Lung (tissue), 12 donors: ENCODE results near the gene MRPS10. TPM values are rescaled to one million over a fixed set of nuclear protein-coding genes. Genes with fewer than 3 reads are reported as not detected.

ENCODE experiments used
- ATAC-seq: fragments of 200-7000 bp; cut with Tn5 transposase; one replicate; pipeline ENCODE4 v1.9.1; 2020; ENCODE audit warnings: moderate number of reproducible peaks; ENCODE audit not compliant: insufficient read depth, low FRiP score
- DNase-seq, 3 donors: peaks; one replicate each; pipeline ENCODE4 v3.0.0-alpha.2; 2013 to 2017
- H3K27ac ChIP-seq, 2 donors: one replicate each; pipeline ENCODE4 v1.5.1; 2013; ENCODE audit warnings: mild to moderate bottlenecking in 2 of 2, moderate library complexity in 2 of 2, control low read depth in 1 of 2, inconsistent platforms in 1 of 2, low read depth in 1 of 2, low read length in 1 of 2
- H3K27me3 ChIP-seq, 3 donors: one replicate each; pipeline ENCODE4 v1.5.1; 2013; ENCODE audit warnings: low read length in 2 of 3; ENCODE audit not compliant: control insufficient read depth in 3 of 3, insufficient read depth in 3 of 3
- H3K36me3 ChIP-seq, 4 donors: one replicate each; pipeline ENCODE4 v1.5.1; 2013; ENCODE audit warnings: low read length in 4 of 4, mild to moderate bottlenecking in 1 of 4, moderate library complexity in 1 of 4; ENCODE audit not compliant: control insufficient read depth in 4 of 4, insufficient read depth in 4 of 4
- H3K4me1 ChIP-seq, 5 donors: one replicate each; pipeline ENCODE4 v1.5.1; 2013; ENCODE audit warnings: low read length in 5 of 5, mild to moderate bottlenecking in 2 of 5, moderate library complexity in 1 of 5; ENCODE audit not compliant: control insufficient read depth in 5 of 5, insufficient read depth in 5 of 5
- H3K4me3 ChIP-seq: one replicate; pipeline ENCODE4 v1.5.1; 2013; ENCODE audit warnings: mild to moderate bottlenecking, control low read depth, moderate library complexity
- H3K9ac ChIP-seq, 2 donors: one replicate each; pipeline ENCODE4 v1.5.1; 2013; ENCODE audit warnings: low read length in 2 of 2, control low read depth in 1 of 2; ENCODE audit not compliant: insufficient read depth in 1 of 2
- H3K9me3 ChIP-seq, 4 donors: one replicate each; pipeline ENCODE4 v1.5.1; 2013; ENCODE audit warnings: low read length in 3 of 4, mild to moderate bottlenecking in 1 of 4, moderate library complexity in 1 of 4; ENCODE audit not compliant: control insufficient read depth in 4 of 4, insufficient read depth in 3 of 4
- WGBS, 2 donors: extraction: QIAGEN DNeasy Blood & Tissue Kit; methylation state at CpG; one replicate each; pipeline ENCODE4 v1.1.7; 2013; 5-methylcytosine and 5-hydroxymethylcytosine counted together
- polyA plus RNA-seq, 2 donors: library from polyadenylated mRNA; stranded (reverse); fragments of 200-250 nt; gene quantifications; one replicate each; pipeline ENCODE4 v1.2.1, GENCODE V29; 2013
- total RNA-seq, 2 donors: library from RNA; depleted of rRNA in 1 of 2; stranded (reverse); fragments of >200 nt in 1 of 2; gene quantifications; one replicate each; pipeline ENCODE4 v1.2.1, GENCODE V29; 2014 to 2021
- TF ChIP-seq, protein P1 (sequence below): IDR thresholded peaks from 2 replicates; pipeline ENCODE4 v1.5.1; 2012; ENCODE audit warnings: mild to moderate bottlenecking; ENCODE audit errors: control extremely low read depth, extremely low read depth
- donor health status: control.
- donor health status: control.
- donor health status: Bipolar disorder and iron deficiency.
- donor health status: healthy.
- donor health status: DM: yes; HTN: yes; CAD: no.

Gene MRPS10
- total and polyA plus RNA-seq, 4 donors: 19.7 to 26.5 (median 22.5) TPM

DNA sequence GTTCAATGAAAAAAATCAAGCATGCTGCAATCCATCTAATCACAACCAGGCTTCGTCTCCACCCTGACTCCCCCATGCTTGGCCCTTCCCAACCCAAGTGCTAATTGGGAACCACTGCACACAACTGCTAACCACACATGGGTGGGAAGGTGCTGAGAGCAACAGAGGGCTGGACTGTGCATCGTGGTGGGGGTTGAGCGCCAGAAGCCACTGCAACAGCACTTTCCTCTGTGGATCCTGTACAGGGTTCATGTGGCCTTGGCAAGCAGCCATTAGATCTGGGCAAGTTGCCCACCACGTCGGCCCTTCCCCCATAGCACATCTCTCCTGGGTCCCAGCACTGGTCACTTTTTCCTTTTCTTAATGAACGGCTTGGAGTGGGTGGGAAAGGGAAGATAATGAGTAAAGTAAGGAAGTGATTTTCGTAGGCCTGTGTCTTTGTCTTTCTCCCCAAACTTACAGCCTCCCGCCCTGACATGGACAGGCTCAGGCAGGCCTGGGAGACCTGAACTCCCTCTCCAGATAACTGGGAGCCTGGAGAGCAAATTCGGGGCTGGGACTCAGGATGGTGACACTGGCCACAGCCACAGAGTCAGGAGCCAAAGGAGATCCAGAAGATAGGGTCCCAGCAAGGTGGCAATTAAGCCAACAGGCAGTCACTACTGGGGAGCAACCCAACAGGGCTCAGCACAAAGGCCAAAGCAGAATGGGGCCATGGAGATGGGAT, 34.4 kb upstream of the MRPS10 start:
- peaks cover 5 to 33% (median 14%) of the 10 kb centered on the region in 5 donors for H3K4me1 ChIP-seq
- H3K27ac ChIP-seq: peak overlapping the region in 1 of 2 donors; percentile 69
- no peaks in the 10 kb centered on the region for H3K9me3 ChIP-seq
- WGBS, 2 donors: 12 to 29% methylated on average over 9 of the region's 9 CpGs
- peak overlapping the region in 1 of 2 donors; percentile 26 for H3K9ac ChIP-seq
- TF ChIP-seq, protein P1, sequence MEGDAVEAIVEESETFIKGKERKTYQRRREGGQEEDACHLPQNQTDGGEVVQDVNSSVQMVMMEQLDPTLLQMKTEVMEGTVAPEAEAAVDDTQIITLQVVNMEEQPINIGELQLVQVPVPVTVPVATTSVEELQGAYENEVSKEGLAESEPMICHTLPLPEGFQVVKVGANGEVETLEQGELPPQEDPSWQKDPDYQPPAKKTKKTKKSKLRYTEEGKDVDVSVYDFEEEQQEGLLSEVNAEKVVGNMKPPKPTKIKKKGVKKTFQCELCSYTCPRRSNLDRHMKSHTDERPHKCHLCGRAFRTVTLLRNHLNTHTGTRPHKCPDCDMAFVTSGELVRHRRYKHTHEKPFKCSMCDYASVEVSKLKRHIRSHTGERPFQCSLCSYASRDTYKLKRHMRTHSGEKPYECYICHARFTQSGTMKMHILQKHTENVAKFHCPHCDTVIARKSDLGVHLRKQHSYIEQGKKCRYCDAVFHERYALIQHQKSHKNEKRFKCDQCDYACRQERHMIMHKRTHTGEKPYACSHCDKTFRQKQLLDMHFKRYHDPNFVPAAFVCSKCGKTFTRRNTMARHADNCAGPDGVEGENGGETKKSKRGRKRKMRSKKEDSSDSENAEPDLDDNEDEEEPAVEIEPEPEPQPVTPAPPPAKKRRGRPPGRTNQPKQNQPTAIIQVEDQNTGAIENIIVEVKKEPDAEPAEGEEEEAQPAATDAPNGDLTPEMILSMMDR: no peak
- ATAC-seq: no peak
- peak; percentile 92 to 94 (median 92) for DNase-seq
- H3K27me3 ChIP-seq: no peaks in the 10 kb centered on the region
- H3K4me3 ChIP-seq: no peak overlapping the region
- peaks cover 0 to 31% (median 16%) of the 10 kb centered on the region in 4 donors for H3K36me3 ChIP-seq

- WGBS, 2 donors: 66 to 68% methylated on average over 1 of the region's 1 CpG
- ATAC-seq (no peak), DNase-seq (peak in 2 of 3 donors; percentile 84)
- Histone ChIP-seq H3K4me1 (peaks cover 5 to 33% (median 14%) of the 10 kb centered on the region in 5 donors), H3K36me3 (peaks cover 0 to 26% (median 14%) of the 10 kb centered on the region in 4 donors), H3K9me3 (no peaks in the 10 kb centered on the region), H3K4me3 (no peak overlapping the region), H3K27ac (no peak overlapping the region), H3K9ac (no peak overlapping the region), H3K27me3 (no peaks in the 10 kb centered on the region)
- TF ChIP-seq, protein P1: no peak
These were observed 33.8 kb upstream of the MRPS10 start for GRCh38 chr6:42251500-42251899.

DNA sequence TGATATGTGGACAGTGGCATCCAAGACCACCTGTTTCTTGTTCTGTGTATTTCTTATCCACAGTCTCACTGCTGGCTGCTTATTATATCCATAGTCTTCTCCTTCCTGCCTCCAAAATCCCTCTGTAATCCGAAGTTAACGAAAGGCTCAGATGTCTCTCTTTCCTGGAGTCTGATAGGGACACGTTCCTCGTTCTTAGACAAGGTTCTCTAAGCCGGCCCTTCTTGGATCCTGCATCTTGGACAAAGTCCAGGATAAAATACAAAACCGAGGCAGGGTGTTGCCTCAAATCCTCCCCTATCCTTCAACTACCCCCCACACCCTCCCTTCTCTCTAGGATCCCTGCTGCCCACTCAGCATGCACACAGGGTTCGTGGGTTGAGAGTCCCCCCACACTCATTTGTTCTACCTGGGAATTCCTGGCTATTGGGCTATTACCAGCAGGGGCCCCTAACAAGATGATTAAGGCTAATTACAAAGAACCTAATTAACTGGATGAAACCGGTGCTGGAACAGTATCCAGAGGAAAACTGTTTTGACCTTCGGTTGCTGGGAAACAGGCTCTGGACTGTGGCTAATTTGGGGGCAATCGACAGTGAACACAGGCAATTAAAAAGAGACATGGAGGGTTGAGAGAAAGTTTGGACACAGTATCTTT, 32.7 kb upstream of the MRPS10 start:
- peaks cover 0 to 28% (median 13%) of the 10 kb centered on the region in 4 donors for H3K36me3 ChIP-seq
- DNase-seq: no peak
- no peak overlapping the region for H3K9ac ChIP-seq
- H3K27ac ChIP-seq: no peak overlapping the region
- no peaks in the 10 kb centered on the region for H3K9me3 ChIP-seq
- H3K4me3 ChIP-seq: no peak overlapping the region
- no peak for ATAC-seq
- peaks cover 5 to 33% (median 14%) of the 10 kb centered on the region in 5 donors for H3K4me1 ChIP-seq
- TF ChIP-seq, protein P1: no peak
- no peaks in the 10 kb centered on the region for H3K27me3 ChIP-seq
- 85 to 87% methylated on average over 10 of the region's 10 CpGs for WGBS, 2 donors
